HG03108 (cell line): ENCODE results near the gene SIRPG.
"Not testable (repeated sequence)": the region's sequence is repeated elsewhere in the genome, so short reads cannot be mapped to it uniquely, and the experiment has no call there.

ENCODE experiments used
- ATAC-seq: cut with Tn5 transposase; IDR thresholded peaks from one replicate; pipeline ENCODE4 v1.9.1; 2021; ENCODE audit warnings: moderate library complexity; ENCODE audit not compliant: unreplicated experiment

SIRPG gene

GRCh38 chr20:1672728-1673127 is 15.1 kb upstream of the SIRPG start:
- no peak for ATAC-seq

GRCh38 chr20:1671891-1672669 is 14.5 kb upstream of the SIRPG start:
- no peak for ATAC-seq

- no peak for ATAC-seq
Observed at GRCh38 chr20:1669304-1669703, 11.7 kb upstream of the SIRPG start.

- no peak for ATAC-seq
Observed at GRCh38 chr20:1667502-1668085, 10.0 kb upstream of the SIRPG start.

- ATAC-seq, result no peak
Observed at GRCh38 chr20:1666802-1667201, 9.2 kb upstream of the SIRPG start.

- ATAC-seq, result no peak
Observed at GRCh38 chr20:1665345-1665744, 7.8 kb upstream of the SIRPG start.

GRCh38 chr20:1664911-1665310 is 7.3 kb upstream of the SIRPG start:
- ATAC-seq, result no peak

- no peak for ATAC-seq
Observed at GRCh38 chr20:1663917-1664316, 6.3 kb upstream of the SIRPG start.

- no peak for ATAC-seq
Observed at GRCh38 chr20:1661542-1662299, 4.1 kb upstream of the SIRPG start.

GRCh38 chr20:1660246-1660645 is 2.7 kb upstream of the SIRPG start:
- no peak for ATAC-seq

GRCh38 chr20:1656844-1657243 is 735 bp downstream of the SIRPG start:
- ATAC-seq, result no peak

GRCh38 chr20:1654996-1655395 is 2.6 kb downstream of the SIRPG start:
- ATAC-seq, result no peak

- ATAC-seq, result no peak
Observed at GRCh38 chr20:1652960-1653359, 4.6 kb downstream of the SIRPG start.

GRCh38 chr20:1652104-1652503 is 5.5 kb downstream of the SIRPG start:
- ATAC-seq, result no peak

GRCh38 chr20:1651268-1652058 is 6.1 kb downstream of the SIRPG start:
- no peak for ATAC-seq

- no peak for ATAC-seq
Observed at GRCh38 chr20:1648101-1648500, 9.5 kb downstream of the SIRPG start.

GRCh38 chr20:1646975-1647431 is 10.6 kb downstream of the SIRPG start:
- ATAC-seq, result no peak

- no peak for ATAC-seq
Observed at GRCh38 chr20:1644101-1644962, 13.2 kb downstream of the SIRPG start.

GRCh38 chr20:1638643-1639042 is 18.9 kb downstream of the SIRPG start:
- ATAC-seq, result not testable (repeated sequence)

- ATAC-seq, result no peak
Observed at GRCh38 chr20:1637755-1638154, 19.8 kb downstream of the SIRPG start.
